GM18498 (cell line): Measurements from ENCODE around the gene MAGI1.

Experiments
- ATAC-seq: cut with Tn5 transposase; IDR thresholded peaks from one replicate; pipeline ENCODE4 v1.9.1; 2021; ENCODE audit warnings: mild to moderate bottlenecking, moderate library complexity; ENCODE audit not compliant: unreplicated experiment

MAGI1 gene

GRCh38 chr3:65975032-65975431, 63.7 kb downstream of the MAGI1 start:
- no peak for ATAC-seq

GRCh38 chr3:65974509-65974908, 64.2 kb downstream of the MAGI1 start:
- no peak for ATAC-seq

GRCh38 chr3:65972765-65973164, 66.0 kb downstream of the MAGI1 start:
- ATAC-seq: no peak

GRCh38 chr3:65971293-65972252, 67.1 kb downstream of the MAGI1 start:
- no peak for ATAC-seq

GRCh38 chr3:65968996-65969395, 69.7 kb downstream of the MAGI1 start:
- ATAC-seq: no peak

- ATAC-seq: no peak
Measured at GRCh38 chr3:65967451-65967850, 71.3 kb downstream of the MAGI1 start.

GRCh38 chr3:65964838-65965237, 73.9 kb downstream of the MAGI1 start:
- ATAC-seq: no peak

GRCh38 chr3:65963787-65964677, 74.7 kb downstream of the MAGI1 start:
- peak; percentile 95 for ATAC-seq

- ATAC-seq: no peak
Measured at GRCh38 chr3:65961733-65962132, 77.0 kb downstream of the MAGI1 start.

GRCh38 chr3:65961128-65961527, 77.6 kb downstream of the MAGI1 start:
- no peak for ATAC-seq

GRCh38 chr3:65960087-65960486, 78.6 kb downstream of the MAGI1 start:
- ATAC-seq: no peak

GRCh38 chr3:65958216-65958615, 80.5 kb downstream of the MAGI1 start:
- no peak for ATAC-seq

- ATAC-seq: no peak
Measured at GRCh38 chr3:65955792-65956477, 82.8 kb downstream of the MAGI1 start.

- ATAC-seq: no peak
Measured at GRCh38 chr3:65953881-65954733, 84.6 kb downstream of the MAGI1 start.

GRCh38 chr3:65953301-65953812, 85.4 kb downstream of the MAGI1 start:
- no peak for ATAC-seq

- no peak for ATAC-seq
Measured at GRCh38 chr3:65952842-65953241, 85.9 kb downstream of the MAGI1 start.

GRCh38 chr3:65951836-65952505, 86.7 kb downstream of the MAGI1 start:
- ATAC-seq: no peak

- ATAC-seq: no peak
Measured at GRCh38 chr3:65950340-65951326, 88.1 kb downstream of the MAGI1 start.
